HuH-7 (cell line): ENCODE data around the gene ETHE1.
"Not testable (repeated sequence)": the region's sequence is repeated elsewhere in the genome, so short reads cannot be mapped to it uniquely, and the experiment has no call there.

Experiments
- DNase-seq: peaks from one replicate; pipeline ENCODE4 v3.0.0; 2011; ENCODE audit warnings: low spot score

Gene ETHE1

GRCh38 chr19:43523696-43524095, 3.3 kb downstream of the ETHE1 start:
- not testable (repeated sequence) for DNase-seq

- no peak for DNase-seq
Measured at GRCh38 chr19:43522929-43523328, 4.1 kb downstream of the ETHE1 start.

GRCh38 chr19:43519436-43520088, 7.4 kb downstream of the ETHE1 start:
- DNase-seq: peak; percentile 65

- no peak for DNase-seq
Measured at GRCh38 chr19:43518051-43518450, 8.9 kb downstream of the ETHE1 start.

GRCh38 chr19:43512399-43512798, 14.6 kb downstream of the ETHE1 start:
- DNase-seq: not testable (repeated sequence)

GRCh38 chr19:43511324-43511723, 15.7 kb downstream of the ETHE1 start:
- no peak for DNase-seq

- no peak for DNase-seq
Measured at GRCh38 chr19:43510713-43511112, 16.3 kb downstream of the ETHE1 start.

GRCh38 chr19:43507880-43508279, 19.1 kb downstream of the ETHE1 start:
- no peak for DNase-seq

- DNase-seq: no peak
Measured at GRCh38 chr19:43506629-43507028, 20.4 kb downstream of the ETHE1 start.

GRCh38 chr19:43505941-43506340, 21.1 kb downstream of the ETHE1 start:
- DNase-seq: no peak

GRCh38 chr19:43505186-43505456, 21.9 kb downstream of the ETHE1 start:
- no peak for DNase-seq

- peak; percentile 46 for DNase-seq
Measured at GRCh38 chr19:43504426-43505185, 22.4 kb downstream of the ETHE1 start, which contains the start of gene PHLDB3. Gene PHLDB3, minus strand, starts transcription at chr19:43504746. Its CDS starts 628 bp downstream, at chr19:43504118.

- DNase-seq: peak; percentile 92
Measured at GRCh38 chr19:43503501-43504425, 23.2 kb downstream of the ETHE1 start.

GRCh38 chr19:43502419-43502976, 24.5 kb downstream of the ETHE1 start:
- DNase-seq: no peak

- DNase-seq: no peak
Measured at GRCh38 chr19:43501661-43502418, 25.2 kb downstream of the ETHE1 start.

- DNase-seq: peak; percentile 93
Measured at GRCh38 chr19:43499042-43499441, 28.0 kb downstream of the ETHE1 start.

- DNase-seq: no peak
Measured at GRCh38 chr19:43498233-43498842, 28.7 kb downstream of the ETHE1 start.

- no peak for DNase-seq
Measured at GRCh38 chr19:43496960-43497359, 30.0 kb downstream of the ETHE1 start.

GRCh38 chr19:43495082-43495481, 31.9 kb downstream of the ETHE1 start:
- DNase-seq: no peak

GRCh38 chr19:43490759-43491158, 36.2 kb downstream of the ETHE1 start:
- DNase-seq: no peak

- DNase-seq: no peak
Measured at GRCh38 chr19:43489979-43490599, 36.9 kb downstream of the ETHE1 start.
